Panc1 (cell line): ENCODE results near the gene UMAD1. TPM values are rescaled to one million over a fixed set of nuclear protein-coding genes. Genes with fewer than 3 reads are reported as not detected.
A peak's percentile ranks its signal among the peaks of the same experiment; 100 is the strongest.
"Not testable (repeated sequence)": the region's sequence is repeated elsewhere in the genome, so short reads cannot be mapped to it uniquely, and the experiment has no call there.

Source experiments
- ATAC-seq: fragments of 200-7000 bp; cut with Tn5 transposase; 2 replicates; pipeline ENCODE4 v1.9.1; 2020; ENCODE audit warnings: mild to moderate bottlenecking, moderate library complexity
- BruUV-seq: library from RNA; stranded (reverse); fragments of 400-500 nt; replicated peaks from 2 replicates; lab custom pipeline; 2021; lab: Mats Ljungman, UMichigan
- CTCF ChIA-PET: fragments of 300-600 bp; sonication (Branson Sonifier 250); formaldehyde crosslinking; loops from one replicate; lab custom pipeline; 2022; ENCODE audit warnings: antibody characterized with exemption; lab: Charles Lee
- POLR2A ChIA-PET: fragments of 300-600 bp; sonication (Branson Sonifier 250); formaldehyde crosslinking; loops from one replicate; lab custom pipeline; 2022; ENCODE audit warnings: antibody characterized with exemption; lab: Charles Lee
- DNase-seq: peaks from one replicate; pipeline ENCODE4 v3.0.0-alpha.2; 2010; ENCODE audit warnings: low read depth, low spot score
- H3K27ac ChIP-seq: 2 replicates; pipeline ENCODE4 v1.5.1; 2011; ENCODE audit warnings: mild to moderate bottlenecking, low read length, inconsistent platforms
- H3K27me3 ChIP-seq: fragments of 200-500 bp; sonication (Bioruptor generic); 2 replicates; pipeline ENCODE4 v1.6.0; 2014; ENCODE audit warnings: low read length, inconsistent platforms; ENCODE audit not compliant: control insufficient read depth, insufficient read depth
- H3K36me3 ChIP-seq: fragments of 200-500 bp; sonication (Bioruptor generic); 2 replicates; pipeline ENCODE4 v1.5.1; 2014; ENCODE audit warnings: inconsistent platforms, mild to moderate bottlenecking, low read length, moderate library complexity; ENCODE audit not compliant: control insufficient read depth, insufficient read depth
- H3K4me1 ChIP-seq: 2 replicates; pipeline ENCODE4 v1.5.1; 2011; ENCODE audit warnings: inconsistent platforms, mild to moderate bottlenecking, low read length, moderate library complexity; ENCODE audit not compliant: control insufficient read depth, insufficient read depth
- H3K4me3 ChIP-seq, 2 experiments: 2 replicates each; pipeline ENCODE4 v1.5.1; 2011 to 2012; ENCODE audit warnings: low read depth in 2 of 2, low read length in 2 of 2, mild to moderate bottlenecking in 2 of 2, inconsistent platforms in 1 of 2, moderate library complexity in 1 of 2
- H3K9me3 ChIP-seq: fragments of 200-500 bp; sonication (Bioruptor generic); 2 replicates; pipeline ENCODE4 v1.5.1; 2014; ENCODE audit warnings: low read depth, mild to moderate bottlenecking, inconsistent platforms, low read length, moderate library complexity; ENCODE audit not compliant: control insufficient read depth, insufficient read depth
- POLR2AphosphoS5 ChIP-seq: IDR thresholded peaks from 2 replicates; pipeline ENCODE4 v1.6.1; 2012; ENCODE audit warnings: mild to moderate bottlenecking, low read depth, low read length, moderate library complexity
- SIN3A ChIP-seq: IDR thresholded peaks from 2 replicates; pipeline ENCODE4 v1.6.1; 2012; ENCODE audit warnings: low read depth, mild to moderate bottlenecking, low read length, moderate library complexity, borderline replicate concordance; ENCODE audit not compliant: insufficient read depth
- TCF7L2 ChIP-seq: IDR thresholded peaks from 2 replicates; pipeline ENCODE4 v1.6.1; 2011; ENCODE audit warnings: mild to moderate bottlenecking, low read depth, low read length, inconsistent platforms
- in situ Hi-C: cut with HindIII; loops from 2 replicates; pipeline ENCODE4 v1.10.0; 2016; ENCODE audit warnings: low sequenced_read_pairs, low pct_unique_long_range_greater_than_20kb
- intact Hi-C: fragments of 100-400 bp; cut with micrococcal nuclease; formaldehyde crosslinking; loops from one replicate; pipeline ENCODE4 v1.10.0; 2022; ENCODE audit not compliant: unreplicated experiment
- total RNA-seq: library from RNA; stranded (reverse); gene quantifications from one replicate; pipeline ENCODE4 v1.2.1, GENCODE V29; 2021; ENCODE audit not compliant: unreplicated experiment
- TF ChIP-seq, protein P1 (sequence below): fragments of 450-650 bp; IDR thresholded peaks from 2 replicates; pipeline ENCODE4 v1.5.1; 2017; ENCODE audit warnings: mild to moderate bottlenecking
- TF ChIP-seq, protein P2 (sequence below), 2 experiments: IDR thresholded peaks; 2 replicates each; pipeline ENCODE4 v1.6.1; 2011 to 2012; ENCODE audit warnings: low read depth in 2 of 2, control low read depth in 1 of 2, low read length in 1 of 2, mild to moderate bottlenecking in 1 of 2, moderate library complexity in 1 of 2; ENCODE audit not compliant: insufficient read depth in 1 of 2

Gene UMAD1
- total RNA-seq, 1 experiment from 2014 or later, result 19.9 TPM

- H3K27me3 ChIP-seq, CTCF ChIA-PET, H3K4me3 ChIP-seq, DNase-seq, H3K9me3 ChIP-seq, POLR2A ChIA-PET, H3K27ac ChIP-seq, in situ Hi-C loops, ATAC-seq, H3K36me3 ChIP-seq, BruUV-seq: not testable (repeated sequence)
- intact Hi-C loops, result loop anchor here (5.0 to 10.0 kb wide), 3 partner anchors 83 to 538 kb away; no protein-coding TSS in a partner anchor
- peaks cover 14% of the 10 kb centered on the region for H3K4me1 ChIP-seq
Observed at GRCh38 chr7:7679640-7680039, 39.1 kb downstream of the UMAD1 start.

GRCh38 chr7:7681191-7681935 is 40.8 kb downstream of the UMAD1 start:
- Histone ChIP-seq H3K27ac (peak overlapping the region; percentile 39; the same call in 1 of the 2 replicates), H3K27me3 (no peaks in the 10 kb centered on the region), H3K36me3 (no peaks in the 10 kb centered on the region), H3K4me3 (no peak overlapping the region), H3K9me3 (no peaks in the 10 kb centered on the region), H3K4me1 (peaks cover 14% of the 10 kb centered on the region)
- TF ChIP-seq, protein P1, sequence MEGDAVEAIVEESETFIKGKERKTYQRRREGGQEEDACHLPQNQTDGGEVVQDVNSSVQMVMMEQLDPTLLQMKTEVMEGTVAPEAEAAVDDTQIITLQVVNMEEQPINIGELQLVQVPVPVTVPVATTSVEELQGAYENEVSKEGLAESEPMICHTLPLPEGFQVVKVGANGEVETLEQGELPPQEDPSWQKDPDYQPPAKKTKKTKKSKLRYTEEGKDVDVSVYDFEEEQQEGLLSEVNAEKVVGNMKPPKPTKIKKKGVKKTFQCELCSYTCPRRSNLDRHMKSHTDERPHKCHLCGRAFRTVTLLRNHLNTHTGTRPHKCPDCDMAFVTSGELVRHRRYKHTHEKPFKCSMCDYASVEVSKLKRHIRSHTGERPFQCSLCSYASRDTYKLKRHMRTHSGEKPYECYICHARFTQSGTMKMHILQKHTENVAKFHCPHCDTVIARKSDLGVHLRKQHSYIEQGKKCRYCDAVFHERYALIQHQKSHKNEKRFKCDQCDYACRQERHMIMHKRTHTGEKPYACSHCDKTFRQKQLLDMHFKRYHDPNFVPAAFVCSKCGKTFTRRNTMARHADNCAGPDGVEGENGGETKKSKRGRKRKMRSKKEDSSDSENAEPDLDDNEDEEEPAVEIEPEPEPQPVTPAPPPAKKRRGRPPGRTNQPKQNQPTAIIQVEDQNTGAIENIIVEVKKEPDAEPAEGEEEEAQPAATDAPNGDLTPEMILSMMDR, result peak; percentile 75; the same call in 1 of the 2 replicates
- TF ChIP-seq TCF7L2, result no peak
- TF ChIP-seq, protein P2, sequence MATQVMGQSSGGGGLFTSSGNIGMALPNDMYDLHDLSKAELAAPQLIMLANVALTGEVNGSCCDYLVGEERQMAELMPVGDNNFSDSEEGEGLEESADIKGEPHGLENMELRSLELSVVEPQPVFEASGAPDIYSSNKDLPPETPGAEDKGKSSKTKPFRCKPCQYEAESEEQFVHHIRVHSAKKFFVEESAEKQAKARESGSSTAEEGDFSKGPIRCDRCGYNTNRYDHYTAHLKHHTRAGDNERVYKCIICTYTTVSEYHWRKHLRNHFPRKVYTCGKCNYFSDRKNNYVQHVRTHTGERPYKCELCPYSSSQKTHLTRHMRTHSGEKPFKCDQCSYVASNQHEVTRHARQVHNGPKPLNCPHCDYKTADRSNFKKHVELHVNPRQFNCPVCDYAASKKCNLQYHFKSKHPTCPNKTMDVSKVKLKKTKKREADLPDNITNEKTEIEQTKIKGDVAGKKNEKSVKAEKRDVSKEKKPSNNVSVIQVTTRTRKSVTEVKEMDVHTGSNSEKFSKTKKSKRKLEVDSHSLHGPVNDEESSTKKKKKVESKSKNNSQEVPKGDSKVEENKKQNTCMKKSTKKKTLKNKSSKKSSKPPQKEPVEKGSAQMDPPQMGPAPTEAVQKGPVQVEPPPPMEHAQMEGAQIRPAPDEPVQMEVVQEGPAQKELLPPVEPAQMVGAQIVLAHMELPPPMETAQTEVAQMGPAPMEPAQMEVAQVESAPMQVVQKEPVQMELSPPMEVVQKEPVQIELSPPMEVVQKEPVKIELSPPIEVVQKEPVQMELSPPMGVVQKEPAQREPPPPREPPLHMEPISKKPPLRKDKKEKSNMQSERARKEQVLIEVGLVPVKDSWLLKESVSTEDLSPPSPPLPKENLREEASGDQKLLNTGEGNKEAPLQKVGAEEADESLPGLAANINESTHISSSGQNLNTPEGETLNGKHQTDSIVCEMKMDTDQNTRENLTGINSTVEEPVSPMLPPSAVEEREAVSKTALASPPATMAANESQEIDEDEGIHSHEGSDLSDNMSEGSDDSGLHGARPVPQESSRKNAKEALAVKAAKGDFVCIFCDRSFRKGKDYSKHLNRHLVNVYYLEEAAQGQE (IDR thresholded peaks at IDR 0.05; ENCODE audit: insufficient read depth in 1 of 2, low read depth in 2 of 2, low read length in 1 of 2), result no peak
- DNase-seq (peak; percentile 85), ATAC-seq (peak; percentile 95)
- intact Hi-C loops, result loop anchor here (5.0 to 10.0 kb wide), 3 partner anchors 81 to 536 kb away; no protein-coding TSS in a partner anchor
- ChIA-PET CTCF (interaction anchor here (0.6 to 2.1 kb wide), 7 partner anchors 45 to 615 kb away, joined by 3 to 10 read pairs (median 4); no protein-coding TSS in a partner anchor), POLR2A (interaction anchor here (0.6 kb wide), 2 partner anchors 34 to 389 kb away, joined by 3 to 4 read pairs; no protein-coding TSS in a partner anchor)
- no TSS peak for BruUV-seq
- in situ Hi-C loops, result no loop called here

DNA sequence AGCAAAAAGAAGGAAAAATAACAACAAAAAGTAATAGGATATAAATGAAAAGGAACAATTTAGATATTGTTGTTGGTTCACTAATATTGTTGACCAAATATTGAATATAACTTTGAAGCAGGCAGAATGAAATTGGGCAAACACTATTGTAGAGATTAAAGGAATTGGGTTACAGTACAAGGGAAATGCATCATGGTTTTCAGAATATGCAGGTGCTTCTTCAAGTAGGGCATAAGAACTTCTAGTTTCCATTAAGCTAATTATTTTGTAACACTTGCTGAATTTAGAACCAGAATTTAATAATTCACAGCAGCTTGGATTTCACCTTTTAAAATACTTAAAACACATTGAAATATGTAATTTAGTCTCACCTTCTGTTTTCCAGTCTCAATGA is 41.4 kb downstream of the UMAD1 start:
- POLR2A ChIA-PET, result no interaction called here

More for the DNA sequence above, 41.4 kb downstream of the UMAD1 start:
- peaks cover 14% of the 10 kb centered on the region for H3K4me1 ChIP-seq
- CTCF ChIA-PET, result interaction anchor here (0.6 to 2.1 kb wide), 3 partner anchors 45 to 508 kb away, joined by 3 to 6 read pairs (median 4); no protein-coding TSS in a partner anchor
- ATAC-seq, result no peak
- no peak for DNase-seq
- in situ Hi-C loops, result no loop called here
- no peaks in the 10 kb centered on the region for H3K9me3 ChIP-seq
- peak overlapping the region; percentile 12; the same call in 1 of the 2 replicates for H3K27ac ChIP-seq
- no peak for TF ChIP-seq SIN3A
- TF ChIP-seq POLR2AphosphoS5, result no peak
- no peak for TF ChIP-seq TCF7L2
- TF ChIP-seq, protein P2 (IDR thresholded peaks at IDR 0.05; ENCODE audit: insufficient read depth in 1 of 2, low read depth in 2 of 2, low read length in 1 of 2), result no peak
- TF ChIP-seq, protein P1, result no peak
- H3K27me3 ChIP-seq, result no peaks in the 10 kb centered on the region
- no TSS peak for BruUV-seq
- intact Hi-C loops, result loop anchor here (5.0 to 10.0 kb wide), 3 partner anchors 80 to 535 kb away; no protein-coding TSS in a partner anchor
- H3K4me3 ChIP-seq, result no peak overlapping the region
- no peaks in the 10 kb centered on the region for H3K36me3 ChIP-seq
